Activated CD8-positive, alpha-beta memory T cell treated with anti-CD3 and anti-CD28 coated beads, Interleukin-2, amount 50 U/mL, for 1 hour (primary cell): ENCODE data around the gene SMIM1.
"Not testable (repeated sequence)": the region's sequence is repeated elsewhere in the genome, so short reads cannot be mapped to it uniquely, and the experiment has no call there.

Source experiments
- DNase-seq: peaks from one replicate; pipeline ENCODE4 v3.0.0-alpha.2; 2020; ENCODE audit errors: extremely low read depth

The SMIM1 gene

GRCh38 chr1:3795453-3796214, 23.1 kb downstream of the SMIM1 start:
- no peak for DNase-seq

DNA sequence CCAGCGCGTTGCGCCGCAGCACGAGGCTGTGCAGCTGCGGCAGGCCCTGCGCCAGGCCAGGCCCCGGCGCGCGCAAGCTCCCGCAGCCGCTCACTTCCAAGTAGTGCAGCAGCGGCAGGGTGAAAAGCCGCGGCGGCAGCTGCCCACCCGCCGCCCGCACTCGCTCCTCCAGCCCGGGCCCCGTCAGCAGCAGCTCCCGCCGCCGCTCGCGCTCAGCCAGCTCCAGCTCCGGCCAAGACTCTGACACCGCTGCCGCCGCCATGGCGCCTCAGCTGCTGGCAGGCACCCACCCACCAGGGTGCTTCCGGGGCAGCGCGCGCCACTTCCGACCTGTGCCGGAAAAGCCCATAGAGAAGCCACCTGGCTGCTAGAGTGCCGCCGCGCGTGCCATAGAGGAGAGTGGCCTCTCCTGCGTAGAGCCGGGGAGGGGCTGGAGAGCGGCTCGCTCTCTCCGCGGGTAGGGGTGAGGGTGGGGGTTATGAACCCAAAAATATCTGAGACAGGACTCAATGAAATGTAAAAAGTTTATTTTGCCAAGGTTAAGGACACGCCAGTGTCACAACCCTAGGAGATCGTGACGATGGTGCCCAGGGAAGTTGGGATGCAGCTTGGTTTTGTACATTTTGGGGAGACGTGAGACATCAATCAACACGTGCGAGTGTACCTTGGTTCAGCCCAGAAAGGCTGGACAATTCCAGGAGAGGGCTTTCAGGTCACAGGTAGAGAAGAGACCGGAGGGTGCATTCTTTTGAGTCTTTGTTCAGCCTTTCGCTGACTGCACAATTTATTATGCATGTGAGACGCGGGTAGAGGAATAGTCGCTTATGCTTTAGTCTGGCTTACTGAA, 23.9 kb downstream of the SMIM1 start, which contains the start of gene LRRC47:
LRRC47 (minus strand) TSS at position 284 of the 847 bp plus-strand sequence; CDS start at position 262, 22 bp downstream.
- peak; percentile 75 for DNase-seq

GRCh38 chr1:3799976-3800685, 27.6 kb downstream of the SMIM1 start:
- DNase-seq, result no peak

DNA sequence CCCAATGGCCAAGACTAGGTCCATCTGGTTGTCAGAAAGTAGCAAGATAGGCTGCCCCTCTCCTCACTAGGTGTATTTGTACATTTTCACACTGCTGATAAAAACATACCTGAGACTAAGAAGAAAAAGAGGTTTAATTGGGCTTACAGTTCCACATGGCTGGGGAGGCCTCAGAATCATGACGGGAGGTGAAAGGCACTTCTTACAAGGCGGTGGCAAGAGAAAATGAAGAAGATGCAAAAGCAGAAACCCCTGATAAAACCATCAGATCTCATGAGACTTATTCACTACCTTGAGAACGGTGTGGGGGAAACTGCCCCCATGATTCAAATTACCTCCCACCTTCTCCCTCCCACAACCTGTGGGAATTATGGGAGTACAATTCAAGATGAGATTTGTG, 28.2 kb downstream of the SMIM1 start:
- not testable (repeated sequence) for DNase-seq

DNA sequence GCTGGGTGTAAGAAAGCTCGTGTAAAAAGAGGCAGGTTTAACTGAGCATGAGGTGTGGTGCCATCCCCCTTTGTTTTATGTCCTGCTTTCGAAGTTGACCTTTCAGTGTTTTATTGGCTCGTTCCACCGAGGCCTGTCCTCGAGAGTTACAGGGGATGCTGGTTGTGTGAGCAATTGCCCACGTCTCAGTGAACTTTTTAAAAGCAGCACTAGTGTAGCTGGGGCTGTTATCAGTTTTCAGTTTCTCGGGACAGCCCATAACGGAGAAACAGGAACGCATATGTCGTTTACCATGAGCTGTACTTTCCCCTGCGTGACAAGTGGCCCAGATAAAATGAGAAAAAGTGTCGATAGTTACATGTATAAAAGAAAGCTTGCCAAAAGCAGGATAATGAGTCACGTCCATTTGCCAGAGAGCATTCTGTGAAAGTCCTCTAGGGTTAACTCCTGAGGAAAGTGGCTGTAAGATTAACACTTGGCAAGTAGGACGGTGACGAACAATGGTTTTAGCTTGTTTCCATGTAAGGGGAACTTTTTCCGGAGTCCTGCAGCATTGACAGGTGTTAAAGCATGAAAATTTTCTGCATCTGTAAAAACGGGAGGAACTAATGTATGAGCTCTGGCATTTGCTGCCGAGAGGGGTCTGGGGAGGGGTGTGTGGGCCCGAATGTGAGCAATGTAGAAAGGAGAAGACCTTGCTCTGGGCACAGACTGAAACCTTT, 31.5 kb downstream of the SMIM1 start:
- DNase-seq, result no peak

- DNase-seq, result not testable (repeated sequence)
These were observed 32.0 kb downstream of the SMIM1 start for GRCh38 chr1:3804627-3804944.

DNA sequence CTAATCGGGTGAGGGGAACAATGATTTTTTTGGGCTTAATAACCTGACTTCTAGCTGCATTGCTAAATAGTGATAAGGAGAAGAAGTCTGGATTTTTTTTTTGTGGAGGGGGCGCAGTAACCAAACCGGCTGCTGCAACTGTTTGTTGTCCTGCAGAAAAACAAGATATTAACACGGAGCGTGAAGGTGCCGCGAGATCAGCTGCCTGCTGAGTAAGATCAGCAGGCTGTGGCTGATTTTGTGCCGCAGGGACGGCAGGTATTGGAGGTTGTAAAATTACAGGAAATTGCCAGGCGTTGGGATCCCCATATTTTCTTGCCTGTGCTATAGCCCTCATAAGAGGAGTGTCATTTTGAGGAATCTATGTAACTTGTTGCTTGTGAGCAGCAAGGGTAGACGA, 32.5 kb downstream of the SMIM1 start:
- no peak for DNase-seq

DNA sequence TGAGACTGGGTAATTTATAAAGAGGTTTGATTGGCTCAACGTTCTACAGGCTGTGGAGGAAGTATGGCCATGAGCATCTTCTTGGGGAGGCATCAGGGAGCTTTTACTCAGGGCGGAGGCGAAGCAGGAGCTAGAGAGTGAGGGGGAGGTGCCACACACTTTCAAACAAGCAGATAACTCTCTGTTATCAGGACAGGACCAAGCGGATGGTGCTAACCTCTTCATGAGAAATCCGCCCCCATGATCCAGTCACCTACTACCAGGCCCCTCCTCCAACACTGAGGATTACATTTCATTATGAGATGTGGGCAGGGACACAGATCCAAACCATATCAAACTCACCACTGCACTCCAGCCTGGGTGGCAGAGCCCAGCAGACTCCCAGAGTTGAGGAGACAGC, 35.2 kb downstream of the SMIM1 start:
- no peak for DNase-seq

GRCh38 chr1:3809680-3810079, 37.1 kb downstream of the SMIM1 start:
- no peak for DNase-seq

- not testable (repeated sequence) for DNase-seq
These were observed 37.7 kb downstream of the SMIM1 start for GRCh38 chr1:3810149-3810761.

DNA sequence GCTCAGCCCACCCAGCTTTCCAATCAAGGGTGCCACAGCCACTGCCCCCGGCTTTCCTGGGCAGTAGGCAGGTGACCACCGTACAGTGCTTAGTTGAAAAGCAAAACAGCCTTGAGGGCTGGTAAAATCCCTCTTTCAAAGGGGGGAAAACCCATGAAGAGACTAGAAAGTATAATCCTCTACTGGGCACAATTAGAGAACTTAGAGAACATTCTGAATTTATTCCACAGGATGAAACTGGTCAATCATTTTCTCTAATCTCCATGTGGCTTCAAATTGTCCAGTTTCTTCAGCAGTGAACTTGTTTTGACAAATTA, 39.0 kb downstream of the SMIM1 start:
- no peak for DNase-seq

DNA sequence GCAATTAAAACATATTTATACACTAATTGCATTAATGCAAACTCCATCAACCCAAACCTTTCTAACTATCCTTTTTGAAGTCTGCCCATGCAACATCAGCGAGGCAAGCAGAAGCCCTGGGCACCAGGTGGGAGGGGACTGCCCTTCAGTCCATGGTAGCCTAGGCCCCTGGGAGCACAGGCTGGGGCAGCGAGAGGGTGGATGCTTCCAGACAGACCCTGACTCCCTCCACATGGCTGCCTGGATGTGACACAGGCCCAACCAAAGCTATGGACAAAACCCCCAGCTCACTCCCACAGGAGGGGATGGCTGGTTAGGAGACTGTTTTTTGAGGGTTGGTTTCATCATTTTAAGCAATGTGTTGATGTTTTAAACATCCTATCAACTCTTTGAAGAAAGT, 41.5 kb downstream of the SMIM1 start:
- DNase-seq, result no peak

- no peak for DNase-seq
These were observed 42.4 kb downstream of the SMIM1 start for GRCh38 chr1:3814771-3815561.

DNA sequence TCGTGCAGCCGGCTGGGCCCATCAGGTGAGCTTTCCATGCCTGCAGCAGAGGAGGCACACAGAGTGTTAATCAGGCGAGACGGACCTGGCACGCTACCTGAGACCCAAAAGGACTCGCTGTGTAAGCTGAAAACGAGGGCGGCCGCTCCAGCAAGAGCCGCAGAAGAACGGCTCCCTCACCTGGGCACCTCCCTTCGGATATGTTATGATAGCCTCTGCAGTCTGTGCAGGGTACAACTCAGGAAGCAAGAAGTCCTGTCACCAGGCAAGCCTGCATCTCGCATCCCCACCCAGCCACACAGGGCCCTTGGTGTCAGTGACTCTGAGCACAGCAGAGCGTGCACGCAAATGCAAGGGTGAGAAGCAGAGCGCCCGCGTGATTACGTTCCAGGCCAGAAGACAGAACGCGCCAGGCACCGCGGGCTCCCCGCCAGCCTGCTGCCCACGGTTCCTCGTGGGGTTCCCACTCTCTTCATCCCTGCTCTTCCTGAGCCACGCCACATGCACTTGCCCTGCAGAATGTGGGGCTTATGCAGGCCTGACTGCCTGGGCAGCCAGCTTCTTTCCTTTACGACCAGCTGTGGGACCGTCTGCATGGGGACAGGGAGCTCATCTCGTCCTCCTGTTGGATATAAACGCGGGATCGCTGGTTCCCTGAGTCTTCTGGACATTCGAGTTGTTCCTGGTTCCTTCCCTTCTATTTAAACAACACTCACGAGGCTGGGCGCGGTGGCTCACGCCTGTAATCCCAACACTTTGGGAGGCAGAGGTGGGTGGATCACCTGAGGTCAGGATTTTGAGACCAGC, 44.0 kb downstream of the SMIM1 start:
- no peak for DNase-seq

DNA sequence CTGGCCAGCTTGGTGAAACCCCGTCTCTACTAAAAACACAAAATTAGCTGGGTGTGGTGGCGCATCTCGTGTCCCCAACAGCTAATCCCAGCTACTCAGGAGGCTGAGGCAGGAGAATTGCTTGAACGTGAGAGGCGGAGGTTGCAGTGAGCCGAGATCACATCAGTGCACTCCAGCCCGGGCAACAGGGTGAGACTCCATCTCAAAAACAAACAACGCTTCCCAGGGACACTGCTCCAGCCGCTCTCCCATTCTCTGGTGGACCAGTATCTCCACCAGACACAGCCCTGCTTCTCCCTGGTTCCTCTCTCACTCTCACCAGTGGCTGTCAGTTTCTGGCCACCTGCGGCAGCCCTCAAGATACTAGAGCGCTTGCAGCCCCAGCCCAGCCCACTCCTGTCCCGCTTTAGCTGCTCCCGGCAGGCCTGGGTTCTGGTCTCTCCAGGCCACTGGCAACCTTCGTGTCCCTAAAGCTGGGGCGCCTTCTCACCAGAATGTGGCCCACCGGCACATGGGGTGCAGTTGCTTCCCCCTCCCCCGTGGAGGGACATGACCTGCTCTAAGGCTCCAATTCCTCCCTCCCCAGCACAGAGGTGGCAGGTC, 44.7 kb downstream of the SMIM1 start:
- no peak for DNase-seq

- DNase-seq, result no peak
These were observed 45.5 kb downstream of the SMIM1 start for GRCh38 chr1:3817821-3818597.

- no peak for DNase-seq
These were observed 47.2 kb downstream of the SMIM1 start for GRCh38 chr1:3819771-3820200.

GRCh38 chr1:3820316-3820715, 47.8 kb downstream of the SMIM1 start:
- DNase-seq, result no peak

GRCh38 chr1:3821004-3821403, 48.5 kb downstream of the SMIM1 start:
- no peak for DNase-seq
